ENCODE data around the gene ITPR1.

The ITPR1 gene

DNA sequence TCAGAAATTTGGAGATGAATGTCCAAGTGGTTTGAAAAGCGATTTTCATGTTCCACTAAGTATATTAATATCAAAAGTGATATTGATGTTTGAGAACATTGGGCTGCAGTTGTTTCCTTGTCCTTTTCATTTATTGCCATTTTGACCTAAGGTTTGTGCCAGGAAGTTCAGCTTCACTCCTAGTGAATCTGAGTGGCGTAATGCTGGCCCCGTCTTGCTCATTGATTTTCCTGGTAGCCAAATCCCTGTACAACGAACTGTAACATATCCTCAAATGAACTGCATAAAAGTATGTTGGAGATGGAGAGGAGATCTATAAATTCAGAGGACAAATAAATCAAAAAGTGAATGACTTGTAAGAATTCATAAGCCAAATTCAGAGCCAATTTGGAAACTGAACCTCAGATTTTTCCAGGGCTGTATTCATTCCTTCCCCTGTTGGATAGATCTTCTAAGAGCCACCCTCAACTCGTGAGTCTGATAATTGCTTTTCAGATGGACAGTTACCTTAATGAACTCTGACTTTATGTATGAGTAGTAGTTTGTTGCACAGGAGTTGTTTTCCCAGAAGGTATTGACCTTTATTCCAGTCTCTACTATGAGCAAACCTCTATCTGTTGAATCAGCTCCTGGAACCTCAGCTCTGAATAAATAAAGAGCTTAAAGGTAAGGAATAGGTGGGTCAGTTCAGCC, 72.8 kb downstream of the ITPR1 start:
- no peak for DNase-seq (ENCODE audit: low spot score)
- TF ChIP-seq, protein P1, sequence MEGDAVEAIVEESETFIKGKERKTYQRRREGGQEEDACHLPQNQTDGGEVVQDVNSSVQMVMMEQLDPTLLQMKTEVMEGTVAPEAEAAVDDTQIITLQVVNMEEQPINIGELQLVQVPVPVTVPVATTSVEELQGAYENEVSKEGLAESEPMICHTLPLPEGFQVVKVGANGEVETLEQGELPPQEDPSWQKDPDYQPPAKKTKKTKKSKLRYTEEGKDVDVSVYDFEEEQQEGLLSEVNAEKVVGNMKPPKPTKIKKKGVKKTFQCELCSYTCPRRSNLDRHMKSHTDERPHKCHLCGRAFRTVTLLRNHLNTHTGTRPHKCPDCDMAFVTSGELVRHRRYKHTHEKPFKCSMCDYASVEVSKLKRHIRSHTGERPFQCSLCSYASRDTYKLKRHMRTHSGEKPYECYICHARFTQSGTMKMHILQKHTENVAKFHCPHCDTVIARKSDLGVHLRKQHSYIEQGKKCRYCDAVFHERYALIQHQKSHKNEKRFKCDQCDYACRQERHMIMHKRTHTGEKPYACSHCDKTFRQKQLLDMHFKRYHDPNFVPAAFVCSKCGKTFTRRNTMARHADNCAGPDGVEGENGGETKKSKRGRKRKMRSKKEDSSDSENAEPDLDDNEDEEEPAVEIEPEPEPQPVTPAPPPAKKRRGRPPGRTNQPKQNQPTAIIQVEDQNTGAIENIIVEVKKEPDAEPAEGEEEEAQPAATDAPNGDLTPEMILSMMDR (IDR thresholded peaks at IDR 0.05; ENCODE audit: extremely low read depth, missing control alignments), result no peak

DNA sequence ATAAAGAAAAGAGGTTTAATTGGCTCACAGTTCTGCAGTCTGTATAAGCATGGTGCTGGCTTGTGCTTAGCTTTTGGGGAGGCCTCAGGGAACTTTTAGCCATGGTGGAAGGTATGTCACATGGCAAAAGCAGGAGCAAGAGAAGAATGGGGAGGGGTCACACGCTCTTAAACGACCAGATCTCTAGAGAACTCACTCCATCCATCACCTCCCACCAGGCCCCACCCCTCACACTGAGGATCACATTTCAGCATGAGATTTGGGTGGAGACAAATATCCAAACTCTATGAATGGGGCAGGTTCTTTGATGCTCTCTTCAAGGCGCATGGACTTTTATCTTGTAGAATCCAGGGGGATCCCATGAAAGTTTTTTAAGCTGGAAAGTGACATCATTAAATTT, 75.7 kb downstream of the ITPR1 start:
- TF ChIP-seq, protein P1 (IDR thresholded peaks at IDR 0.05; ENCODE audit: extremely low read depth, missing control alignments), result no peak
- no peak for DNase-seq (ENCODE audit: low spot score)

DNA sequence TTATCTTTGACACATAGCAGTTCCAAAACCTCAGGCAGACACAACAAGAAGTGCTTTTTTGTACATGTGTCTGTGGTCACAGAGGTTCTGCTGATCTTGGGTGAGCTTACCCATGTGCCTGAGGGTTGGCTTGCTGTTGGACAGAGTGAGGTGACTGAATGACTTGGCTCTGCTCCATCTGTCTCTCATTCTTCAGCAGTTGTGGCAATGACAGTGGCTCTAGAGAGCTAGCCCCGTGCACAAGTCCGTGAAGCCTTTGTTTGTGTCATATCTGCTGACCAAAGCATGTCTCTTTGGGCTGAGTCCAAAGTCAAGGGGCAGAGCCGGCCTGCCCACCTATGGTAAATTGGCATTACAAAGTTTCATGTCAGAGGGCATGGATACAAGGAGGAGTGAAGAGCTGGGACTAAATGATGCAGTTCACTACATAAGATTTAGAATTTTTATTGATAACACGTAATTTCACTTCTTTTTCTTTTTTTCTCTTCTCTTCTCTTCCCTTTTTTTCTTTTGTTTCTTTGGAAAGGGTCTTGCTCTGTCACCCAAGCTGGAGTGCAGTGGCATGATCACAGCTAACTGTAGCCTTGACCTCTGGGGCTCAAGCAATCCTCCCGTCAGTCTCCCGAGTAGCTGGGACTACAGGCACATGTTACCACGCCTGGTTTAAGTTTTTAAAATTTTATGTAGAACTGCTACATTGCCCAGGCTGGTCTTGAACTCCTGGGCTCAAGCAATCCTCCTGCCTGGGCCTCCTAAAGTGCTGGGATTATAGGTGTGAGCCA, 77.9 kb downstream of the ITPR1 start:
- TF ChIP-seq, protein P1 (IDR thresholded peaks at IDR 0.05; ENCODE audit: extremely low read depth, missing control alignments), result no peak
- no peak for DNase-seq (ENCODE audit: low spot score)

DNA sequence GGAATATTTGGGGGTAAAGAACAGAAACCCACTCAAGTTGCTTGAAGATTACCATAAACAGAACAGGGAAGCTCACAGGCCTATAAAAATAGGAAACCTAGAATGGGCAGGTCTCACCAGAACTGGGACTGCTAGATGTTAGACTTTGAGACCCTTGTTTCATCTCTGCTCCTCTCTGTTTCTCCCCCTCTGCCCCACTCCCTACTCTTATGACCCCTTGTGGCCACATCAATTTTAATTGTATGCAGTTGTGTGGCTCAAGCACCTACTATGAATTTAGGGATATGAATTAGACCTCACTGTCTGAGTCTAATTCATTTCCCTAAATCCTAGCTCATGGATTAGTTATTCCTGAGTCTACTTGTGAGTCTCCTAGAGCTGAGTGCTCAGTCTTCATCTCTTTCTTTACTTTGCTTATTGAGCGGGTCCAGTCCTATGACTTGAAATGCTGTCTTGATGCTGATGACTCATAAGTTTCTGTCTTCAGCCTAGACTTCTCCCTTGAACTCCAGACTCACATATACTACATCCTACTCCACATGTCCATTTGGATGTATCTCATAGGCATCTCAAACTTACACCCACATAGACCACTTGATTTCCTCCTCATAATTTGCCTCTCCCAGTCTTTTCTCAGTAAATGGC, 78.7 kb downstream of the ITPR1 start:
- DNase-seq (ENCODE audit: low spot score), result no peak
- TF ChIP-seq, protein P1 (IDR thresholded peaks at IDR 0.05; ENCODE audit: extremely low read depth, missing control alignments), result no peak

DNA sequence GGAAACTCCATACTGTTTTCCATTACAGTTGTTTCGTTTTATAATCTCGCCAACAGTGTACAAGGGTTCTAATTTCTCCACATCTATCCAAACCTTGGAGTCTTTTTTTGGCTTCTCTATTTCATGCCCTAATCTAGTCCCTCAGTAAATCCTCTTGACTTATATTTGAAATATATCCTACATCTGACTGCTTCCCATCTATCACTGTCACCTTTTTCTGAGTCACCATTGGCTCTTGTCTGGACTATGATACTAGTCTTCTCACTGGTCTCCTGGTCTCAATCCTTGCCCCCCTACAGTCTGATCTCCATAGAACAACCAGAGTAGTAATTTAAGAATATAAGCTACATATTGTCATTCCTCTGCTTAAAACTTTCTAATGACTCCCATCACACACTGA, 80.0 kb downstream of the ITPR1 start:
- TF ChIP-seq, protein P1 (IDR thresholded peaks at IDR 0.05; ENCODE audit: extremely low read depth, missing control alignments), result no peak
- no peak for DNase-seq (ENCODE audit: low spot score)

DNA sequence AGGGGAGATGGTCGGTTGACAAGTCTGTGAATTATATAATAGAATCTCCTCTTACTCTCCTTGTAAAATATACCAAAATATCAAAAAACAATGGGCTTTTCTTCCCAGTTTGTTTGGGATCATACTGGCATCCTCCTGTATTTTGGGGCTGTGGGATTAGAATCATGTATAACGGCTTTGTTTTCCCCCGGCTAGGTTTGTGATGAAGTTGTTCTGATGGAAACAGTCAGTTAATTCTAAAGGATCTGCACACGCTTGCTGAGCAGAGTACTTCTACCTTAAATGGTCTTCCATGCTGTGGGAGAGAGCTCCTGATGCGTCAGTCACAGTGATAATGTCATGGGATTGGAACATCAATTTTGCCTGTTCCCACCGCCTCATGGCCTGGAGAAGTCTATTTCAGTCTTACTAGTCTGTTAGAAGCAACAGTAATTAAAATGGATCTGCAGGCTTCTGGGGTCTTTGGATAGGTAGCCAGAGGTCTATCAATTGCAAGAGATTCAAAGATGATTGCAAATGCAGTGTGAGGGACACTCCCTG, 81.3 kb downstream of the ITPR1 start:
- TF ChIP-seq, protein P1 (IDR thresholded peaks at IDR 0.05; ENCODE audit: extremely low read depth, missing control alignments), result no peak
- no peak for DNase-seq (ENCODE audit: low spot score)

DNA sequence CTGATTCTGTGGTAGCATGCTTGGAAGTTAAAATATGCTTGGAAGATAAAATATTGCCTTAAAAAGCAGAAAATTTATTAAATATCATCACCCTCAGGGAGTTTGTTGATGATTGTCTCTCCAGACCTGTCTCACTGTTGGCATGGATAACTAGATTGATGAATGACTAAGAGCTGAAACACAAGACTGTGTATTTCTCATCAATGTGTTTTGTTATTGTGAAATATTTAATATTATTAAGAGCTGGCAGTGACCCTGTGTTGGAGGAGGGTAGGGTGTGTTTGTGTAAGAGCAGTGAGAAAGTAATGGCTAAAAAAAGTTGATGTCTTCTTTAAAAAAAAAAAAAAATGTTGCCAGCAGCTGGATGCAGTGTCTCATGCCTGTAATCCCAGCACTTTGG, 82.2 kb downstream of the ITPR1 start:
- TF ChIP-seq, protein P1 (IDR thresholded peaks at IDR 0.05; ENCODE audit: extremely low read depth, missing control alignments), result no peak

More for the DNA sequence above, 82.2 kb downstream of the ITPR1 start:
- no peak for DNase-seq (ENCODE audit: low spot score)

Data from GM20000 (cell line).